Panc1 (cell line): ENCODE measurements around the gene TMEM212. TPM values are rescaled to one million over a fixed set of nuclear protein-coding genes. Genes with fewer than 3 reads are reported as not detected.

Experiments
- ATAC-seq: fragments of 200-7000 bp; cut with Tn5 transposase; 2 replicates; pipeline ENCODE4 v1.9.1; 2020; ENCODE audit warnings: mild to moderate bottlenecking, moderate library complexity
- BruUV-seq: library from RNA; stranded (reverse); fragments of 400-500 nt; replicated peaks from 2 replicates; lab custom pipeline; 2021; lab: Mats Ljungman, UMichigan
- CTCF ChIA-PET: fragments of 300-600 bp; sonication (Branson Sonifier 250); formaldehyde crosslinking; loops from one replicate; lab custom pipeline; 2022; ENCODE audit warnings: antibody characterized with exemption; lab: Charles Lee
- POLR2A ChIA-PET: fragments of 300-600 bp; sonication (Branson Sonifier 250); formaldehyde crosslinking; loops from one replicate; lab custom pipeline; 2022; ENCODE audit warnings: antibody characterized with exemption; lab: Charles Lee
- DNase-seq: peaks from one replicate; pipeline ENCODE4 v3.0.0-alpha.2; 2010; ENCODE audit warnings: low read depth, low spot score
- H3K27ac ChIP-seq: 2 replicates; pipeline ENCODE4 v1.5.1; 2011; ENCODE audit warnings: mild to moderate bottlenecking, low read length, inconsistent platforms
- H3K27me3 ChIP-seq: fragments of 200-500 bp; sonication (Bioruptor generic); 2 replicates; pipeline ENCODE4 v1.6.0; 2014; ENCODE audit warnings: low read length, inconsistent platforms; ENCODE audit not compliant: control insufficient read depth, insufficient read depth
- H3K36me3 ChIP-seq: fragments of 200-500 bp; sonication (Bioruptor generic); 2 replicates; pipeline ENCODE4 v1.5.1; 2014; ENCODE audit warnings: inconsistent platforms, mild to moderate bottlenecking, low read length, moderate library complexity; ENCODE audit not compliant: control insufficient read depth, insufficient read depth
- H3K4me1 ChIP-seq: 2 replicates; pipeline ENCODE4 v1.5.1; 2011; ENCODE audit warnings: inconsistent platforms, mild to moderate bottlenecking, low read length, moderate library complexity; ENCODE audit not compliant: control insufficient read depth, insufficient read depth
- H3K4me3 ChIP-seq, 2 experiments: 2 replicates each; pipeline ENCODE4 v1.5.1; 2011 to 2012; ENCODE audit warnings: low read depth in 2 of 2, low read length in 2 of 2, mild to moderate bottlenecking in 2 of 2, inconsistent platforms in 1 of 2, moderate library complexity in 1 of 2
- H3K9me3 ChIP-seq: fragments of 200-500 bp; sonication (Bioruptor generic); 2 replicates; pipeline ENCODE4 v1.5.1; 2014; ENCODE audit warnings: low read depth, mild to moderate bottlenecking, inconsistent platforms, low read length, moderate library complexity; ENCODE audit not compliant: control insufficient read depth, insufficient read depth
- CTCF ChIP-seq: fragments of 450-650 bp; IDR thresholded peaks from 2 replicates; pipeline ENCODE4 v1.5.1; 2017; ENCODE audit warnings: mild to moderate bottlenecking
- POLR2AphosphoS5 ChIP-seq: IDR thresholded peaks from 2 replicates; pipeline ENCODE4 v1.6.1; 2012; ENCODE audit warnings: mild to moderate bottlenecking, low read depth, low read length, moderate library complexity
- REST ChIP-seq, 2 experiments: IDR thresholded peaks; 2 replicates each; pipeline ENCODE4 v1.6.1; 2011 to 2012; ENCODE audit warnings: low read depth in 2 of 2, control low read depth in 1 of 2, low read length in 1 of 2, mild to moderate bottlenecking in 1 of 2, moderate library complexity in 1 of 2; ENCODE audit not compliant: insufficient read depth in 1 of 2
- SIN3A ChIP-seq: IDR thresholded peaks from 2 replicates; pipeline ENCODE4 v1.6.1; 2012; ENCODE audit warnings: low read depth, mild to moderate bottlenecking, low read length, moderate library complexity, borderline replicate concordance; ENCODE audit not compliant: insufficient read depth
- TCF7L2 ChIP-seq: IDR thresholded peaks from 2 replicates; pipeline ENCODE4 v1.6.1; 2011; ENCODE audit warnings: mild to moderate bottlenecking, low read depth, low read length, inconsistent platforms
- in situ Hi-C: cut with HindIII; loops from 2 replicates; pipeline ENCODE4 v1.10.0; 2016; ENCODE audit warnings: low sequenced_read_pairs, low pct_unique_long_range_greater_than_20kb
- intact Hi-C: fragments of 100-400 bp; cut with micrococcal nuclease; formaldehyde crosslinking; loops from one replicate; pipeline ENCODE4 v1.10.0; 2022; ENCODE audit not compliant: unreplicated experiment
- total RNA-seq: library from RNA; stranded (reverse); gene quantifications from one replicate; pipeline ENCODE4 v1.2.1, GENCODE V29; 2021; ENCODE audit not compliant: unreplicated experiment

Gene TMEM212
- total RNA-seq, 1 experiment from 2014 or later, result not detected

GRCh38 chr3:171832989-171833388 is 10.2 kb upstream of the TMEM212 start:
- H3K27me3 ChIP-seq, result no peaks in the 10 kb centered on the region
- DNase-seq (no peak), ATAC-seq (no peak)
- H3K27ac ChIP-seq, result no peak overlapping the region
- H3K9me3 ChIP-seq, result no peaks in the 10 kb centered on the region
- POLR2A ChIA-PET, result interaction anchor here (0.7 to 1.0 kb wide), 3 partner anchors 9 to 23 kb away, joined by 3 to 9 read pairs (median 6); partner anchors contain the start of gene PLD1
- peaks cover 21% of the 10 kb centered on the region for H3K4me1 ChIP-seq
- no peaks in the 10 kb centered on the region for H3K36me3 ChIP-seq
- no peak for TF ChIP-seq POLR2AphosphoS5
- TF ChIP-seq TCF7L2, result no peak
- no peak for TF ChIP-seq REST (IDR thresholded peaks at IDR 0.05; ENCODE audit: insufficient read depth in 1 of 2, low read depth in 2 of 2, low read length in 1 of 2)
- no peak for TF ChIP-seq CTCF
- TF ChIP-seq SIN3A, result no peak
- CTCF ChIA-PET, result interaction anchor here (1.9 kb wide), 1 partner anchor 60 kb away, joined by 16 read pairs; no protein-coding TSS in a partner anchor
- no TSS peak for BruUV-seq
- in situ Hi-C loops (no loop called here), intact Hi-C loops (loop anchor here (5.0 to 10.0 kb wide), 3 partner anchors 61 to 648 kb away; no protein-coding TSS in a partner anchor)
- H3K4me3 ChIP-seq, result no peak overlapping the region

- intact Hi-C loops, result loop anchor here (1.0 to 10.0 kb wide), 4 partner anchors 62 to 649 kb away; no protein-coding TSS in a partner anchor
- peak; percentile 75 for ATAC-seq
- H3K27ac ChIP-seq, result peak overlapping the region; percentile 49; the same call in 1 of the 2 replicates
- TF ChIP-seq REST (IDR thresholded peaks at IDR 0.05; ENCODE audit: insufficient read depth in 1 of 2, low read depth in 2 of 2, low read length in 1 of 2) (no peak), TCF7L2 (peak; percentile 50; the same call in 1 of the 2 replicates), SIN3A (no peak), CTCF (peak; percentile 74; the same call in 1 of the 2 replicates), POLR2AphosphoS5 (no peak)
- no peak for DNase-seq
- H3K9me3 ChIP-seq, result no peaks in the 10 kb centered on the region
- POLR2A ChIA-PET, result interaction anchor here (0.7 to 1.1 kb wide), 4 partner anchors 10 to 62 kb away, joined by 3 to 9 read pairs (median 4); partner anchors contain the start of gene PLD1
- in situ Hi-C loops, result no loop called here
- no TSS peak for BruUV-seq
- peaks cover 26% of the 10 kb centered on the region for H3K4me1 ChIP-seq
- H3K36me3 ChIP-seq, result no peaks in the 10 kb centered on the region
- CTCF ChIA-PET, result interaction anchor here (0.6 to 1.9 kb wide), 5 partner anchors 61 to 267 kb away, joined by 5 to 16 read pairs (median 6); no protein-coding TSS in a partner anchor
- no peaks in the 10 kb centered on the region for H3K27me3 ChIP-seq
- no peak overlapping the region for H3K4me3 ChIP-seq
Measured at GRCh38 chr3:171833789-171834460, 9.2 kb upstream of the TMEM212 start.
